HG02798 (cell line): ENCODE data around the gene ITLN2.
"Not testable (repeated sequence)": the region's sequence is repeated elsewhere in the genome, so short reads cannot be mapped to it uniquely, and the experiment has no call there.

Experiments used
- ATAC-seq: cut with Tn5 transposase; IDR thresholded peaks from one replicate; pipeline ENCODE4 v1.9.1; 2021; ENCODE audit warnings: mild to moderate bottlenecking; ENCODE audit not compliant: unreplicated experiment, poor library complexity

The ITLN2 gene

DNA sequence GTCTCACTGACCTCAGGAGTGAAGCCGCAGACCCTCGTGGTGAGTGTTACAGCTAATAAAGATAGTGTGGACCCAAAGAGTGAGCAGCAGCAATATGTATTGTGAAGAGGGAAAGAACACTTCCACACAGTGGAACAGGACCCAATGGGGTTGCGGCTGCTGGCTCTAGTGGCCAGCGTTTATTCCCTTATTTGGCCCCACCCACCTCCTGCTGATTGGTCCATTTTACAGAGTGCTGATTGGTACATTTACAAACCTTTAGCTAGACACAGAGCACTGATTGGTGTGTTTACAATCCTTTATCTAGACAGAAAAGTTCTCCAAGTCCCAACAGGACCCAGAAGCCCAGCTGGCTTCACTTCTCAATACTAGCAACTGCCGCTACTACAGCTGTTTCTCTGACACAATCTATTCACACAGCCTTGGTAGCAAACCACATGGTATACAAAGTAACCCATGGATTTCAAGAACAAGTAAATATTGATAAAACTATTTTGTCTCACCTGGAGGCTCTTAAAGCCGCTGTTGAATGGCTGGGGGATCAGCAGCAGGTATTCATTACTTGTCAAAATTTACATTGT lies 44.3 kb downstream of the ITLN2 start:
- ATAC-seq: no peak

DNA sequence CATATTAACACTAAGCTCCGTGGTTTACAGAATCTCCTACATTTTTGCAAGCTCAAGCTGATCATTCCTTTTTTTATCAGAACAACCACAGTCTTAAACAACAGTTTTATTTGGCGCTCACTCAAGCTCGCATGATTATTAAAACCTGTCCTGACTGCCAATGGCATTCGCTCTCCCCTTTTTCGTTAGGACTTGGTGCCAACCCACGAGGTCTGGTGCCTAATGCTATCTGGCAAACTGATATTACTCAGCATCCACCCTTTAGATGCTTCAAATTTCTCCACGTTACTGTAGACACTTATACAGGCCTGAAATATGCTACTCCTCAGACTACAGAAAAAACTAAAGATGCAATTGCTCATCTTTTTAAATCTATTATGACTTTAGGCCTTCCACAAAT lies 46.6 kb downstream of the ITLN2 start:
- no peak for ATAC-seq

DNA sequence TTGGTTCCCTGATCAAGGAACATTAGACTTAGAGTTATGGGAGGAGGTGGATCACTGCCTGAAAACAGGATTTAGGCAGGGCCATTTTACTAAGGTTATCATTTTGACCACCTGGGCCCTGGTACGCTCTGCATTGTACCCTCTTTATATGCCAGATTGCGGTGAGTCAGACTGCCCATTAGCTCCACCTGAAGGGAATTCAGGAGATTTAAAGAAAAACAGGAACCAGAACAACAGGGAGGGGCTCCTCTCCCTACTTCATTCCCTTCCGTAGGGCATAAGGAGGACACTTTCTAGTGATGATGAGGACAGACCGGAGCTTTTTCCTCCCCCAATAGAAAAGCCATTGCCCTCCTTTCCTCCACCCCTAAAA lies 49.0 kb downstream of the ITLN2 start:
- ATAC-seq: no peak

DNA sequence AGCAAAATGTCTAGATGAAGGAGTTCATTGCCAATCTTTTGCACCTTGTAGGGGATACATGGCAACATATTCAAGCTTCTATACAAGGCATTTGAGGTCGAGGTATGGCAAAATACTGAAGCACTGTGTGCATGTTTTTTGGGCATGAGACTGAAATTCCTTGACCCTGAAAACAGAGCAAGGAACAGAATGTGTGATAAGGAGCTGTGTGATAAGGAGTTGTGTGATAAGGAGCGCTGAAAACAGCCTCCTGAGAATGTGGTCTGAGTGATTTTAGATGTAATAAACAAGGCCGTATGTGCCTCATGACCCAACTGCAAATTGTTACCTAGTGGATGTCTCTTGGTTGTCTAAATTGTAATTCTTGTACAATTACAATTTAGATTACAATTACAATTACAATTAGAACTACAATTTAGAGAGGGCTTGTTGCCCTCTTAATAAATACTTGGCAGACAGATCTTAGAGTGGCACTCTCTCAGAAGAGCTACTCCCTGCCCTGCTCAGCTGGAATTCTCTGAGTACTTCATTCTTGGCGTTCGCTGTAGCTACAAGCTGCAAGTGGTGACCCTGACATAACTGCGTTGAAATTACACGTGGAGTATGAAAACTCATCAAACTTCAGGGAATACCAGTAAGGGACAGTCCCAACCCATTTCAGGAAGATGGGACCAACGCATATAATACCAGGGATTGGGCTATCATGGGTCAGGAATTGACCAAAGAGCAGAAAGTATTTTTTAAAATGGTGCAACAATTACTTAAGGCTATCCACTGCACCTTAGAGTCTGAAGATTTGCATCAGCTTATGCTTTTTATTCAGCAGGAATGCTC lies 49.6 kb downstream of the ITLN2 start:
- no peak for ATAC-seq

DNA sequence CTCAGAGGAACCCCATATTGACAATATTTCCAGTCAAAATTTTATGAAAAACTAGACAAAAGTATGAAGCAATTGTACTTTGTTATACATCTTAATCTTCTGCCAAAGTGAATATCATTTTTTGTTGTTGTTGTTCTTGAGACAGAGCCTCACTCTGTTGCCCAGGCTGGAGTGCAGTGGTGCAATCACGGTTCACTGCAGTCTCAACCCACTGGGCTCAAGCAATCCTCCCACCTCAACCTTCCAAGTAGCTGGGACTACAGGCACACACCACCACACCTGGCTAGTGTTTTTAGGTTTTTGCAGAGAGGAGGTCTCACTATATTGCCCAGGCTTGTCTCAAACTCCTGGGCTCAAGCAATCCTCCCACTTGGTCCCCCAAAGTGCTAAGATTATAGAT lies 52.4 kb downstream of the ITLN2 start:
- ATAC-seq: not testable (repeated sequence)

DNA sequence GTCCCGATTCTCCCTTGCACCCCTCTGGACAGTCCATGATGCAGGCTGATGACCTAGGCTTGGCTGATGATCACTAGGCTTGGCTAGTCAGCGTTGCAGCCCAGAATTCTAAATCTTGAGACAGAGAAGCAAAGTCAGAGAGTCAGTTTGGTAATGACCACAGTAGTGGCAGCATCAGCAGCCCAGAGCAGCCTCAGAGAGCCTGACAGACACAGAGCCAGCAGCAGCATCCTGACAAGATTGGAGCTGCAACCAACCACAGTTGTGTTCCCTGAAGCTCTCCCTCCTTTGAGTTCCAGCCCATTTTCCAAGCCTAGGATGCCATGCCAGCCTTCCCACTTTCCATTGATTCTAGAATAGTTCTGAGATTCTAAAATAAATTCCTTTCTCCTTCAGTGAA lies 52.8 kb downstream of the ITLN2 start:
- ATAC-seq: no peak

DNA sequence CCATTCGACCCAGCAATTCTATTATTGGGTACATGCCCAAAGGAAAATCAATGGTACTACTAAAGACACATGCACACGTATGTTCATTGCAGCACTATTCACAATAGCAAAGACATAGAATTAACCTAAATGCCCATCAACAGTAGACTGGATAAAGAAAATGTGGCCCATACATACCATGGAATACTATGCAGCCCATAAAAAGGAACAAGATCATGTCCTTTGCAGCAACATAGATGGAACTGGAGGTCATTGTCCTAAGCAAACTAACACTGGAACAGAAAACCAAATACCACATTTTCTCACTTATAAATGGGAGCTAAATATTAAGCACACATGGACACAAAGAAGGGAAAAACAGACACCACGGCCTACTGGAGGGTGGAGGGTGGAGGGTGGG lies 53.9 kb downstream of the ITLN2 start:
- not testable (repeated sequence) for ATAC-seq
